ENCODE measurements around the gene JOSD1. TPM values are rescaled to one million over a fixed set of nuclear protein-coding genes. Genes with fewer than 3 reads are reported as not detected.

The JOSD1 gene
- total and polyA plus RNA-seq, 10 of the 15 experiments (the other 5 are each of a cell fraction or from before 2014, with no cell fraction given), result 6.2 to 54.6 (median 40.5) TPM

DNA sequence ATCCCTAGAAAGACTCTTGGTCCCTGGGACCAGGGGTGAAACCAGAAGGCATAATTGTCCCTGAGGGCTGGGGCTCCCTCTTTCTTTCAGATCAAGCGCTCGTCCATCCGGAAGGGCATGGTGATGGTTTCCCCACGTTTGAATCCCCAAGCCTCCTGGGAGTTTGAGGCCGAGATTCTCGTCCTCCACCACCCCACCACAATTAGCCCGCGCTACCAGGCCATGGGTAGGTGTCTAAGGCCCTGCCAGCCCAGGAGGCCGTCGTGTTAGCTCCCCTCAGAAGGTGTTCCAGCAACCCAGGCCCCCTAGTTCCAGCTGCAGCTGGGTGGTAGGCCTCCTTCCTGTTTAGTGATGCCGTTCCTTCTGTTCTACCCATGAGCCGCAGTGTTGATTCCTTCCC, 26.4 kb upstream of the JOSD1 start:
- SMC1A ChIA-PET (ENCODE audit: uncharacterized antibody, unreplicated experiment), result no interaction called here
- DNase-seq (ENCODE audit: low read depth, low spot score), result no peak
- Histone ChIP-seq H2AFZ (ENCODE audit: control insufficient read depth, low read depth, low read length) (no peak overlapping the region), H4K20me1 (ENCODE audit: control insufficient read depth, insufficient read depth) (no peaks in the 10 kb centered on the region), H3K4me3 (no peak overlapping the region), H3K27me3 (replicated peaks in 1 of 2; ENCODE audit: control insufficient read depth in 2 of 2, insufficient read depth in 2 of 2, low read length in 1 of 2) (no peaks in the 10 kb centered on the region), H3K9ac (ENCODE audit: control insufficient read depth, insufficient read depth, low read length) (no peak overlapping the region), H3K27ac (ENCODE audit: control insufficient read depth, insufficient read depth) (no peak overlapping the region), H3K4me1 (ENCODE audit: control insufficient read depth, insufficient read depth, low read length) (no peaks in the 10 kb centered on the region), H3K4me2 (ENCODE audit: control insufficient read depth, insufficient read depth) (no peak overlapping the region), H3K79me2 (ENCODE audit: control insufficient read depth, insufficient read depth, low read length) (no peaks in the 10 kb centered on the region), H3K9me3 (replicated peaks; ENCODE audit: control insufficient read depth, insufficient read depth, low read length) (no peaks in the 10 kb centered on the region), H3K36me3 (ENCODE audit: control insufficient read depth in 2 of 2, insufficient read depth in 2 of 2, low read length in 1 of 2) (peaks cover 52 to 73% of the 10 kb centered on the region in 2 experiments)
- POLR2A ChIA-PET, result no interaction called here
- intact Hi-C loops (cut with micrococcal nuclease; ENCODE audit: unreplicated experiment), result no loop called here
- WGBS (ENCODE audit: insufficient coverage, insufficient replicate concordance, low lambda C conversion rate, missing lambda C conversion rate), result 90% methylated on average over 12 of the region's 12 CpGs
- TF ChIP-seq ZNF274 (IDR thresholded peaks at IDR 0.05; ENCODE audit: insufficient read depth, insufficient read length) (no peak), POLR2AphosphoS5 (IDR thresholded peaks at IDR 0.05; ENCODE audit: low read length) (no peak; the same call in 1 of the 2 replicates), SREBF1 (IDR thresholded peaks at IDR 0.05; ENCODE audit: low read length) (no peak), EP300 (IDR thresholded peaks at IDR 0.05; ENCODE audit: borderline replicate concordance in 1 of 2, control insufficient read depth in 1 of 2, low read depth in 2 of 2, low read length in 2 of 2) (no peak)
- TF ChIP-seq, protein P1, sequence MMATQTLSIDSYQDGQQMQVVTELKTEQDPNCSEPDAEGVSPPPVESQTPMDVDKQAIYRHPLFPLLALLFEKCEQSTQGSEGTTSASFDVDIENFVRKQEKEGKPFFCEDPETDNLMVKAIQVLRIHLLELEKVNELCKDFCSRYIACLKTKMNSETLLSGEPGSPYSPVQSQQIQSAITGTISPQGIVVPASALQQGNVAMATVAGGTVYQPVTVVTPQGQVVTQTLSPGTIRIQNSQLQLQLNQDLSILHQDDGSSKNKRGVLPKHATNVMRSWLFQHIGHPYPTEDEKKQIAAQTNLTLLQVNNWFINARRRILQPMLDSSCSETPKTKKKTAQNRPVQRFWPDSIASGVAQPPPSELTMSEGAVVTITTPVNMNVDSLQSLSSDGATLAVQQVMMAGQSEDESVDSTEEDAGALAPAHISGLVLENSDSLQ (IDR thresholded peaks at IDR 0.05), result no peak
- RAD21 ChIA-PET (ENCODE audit: unreplicated experiment), result no interaction called here
- in situ Hi-C loops (cut with MboI), result no loop called here
- no peak for FAIRE-seq
- ATAC-seq, result no peak
- no TSS peak for BruUV-seq (replicated peaks)
- CTCF ChIA-PET, result no interaction called here
